ENCODE measurements around the gene GHRHR.

The GHRHR gene

DNA sequence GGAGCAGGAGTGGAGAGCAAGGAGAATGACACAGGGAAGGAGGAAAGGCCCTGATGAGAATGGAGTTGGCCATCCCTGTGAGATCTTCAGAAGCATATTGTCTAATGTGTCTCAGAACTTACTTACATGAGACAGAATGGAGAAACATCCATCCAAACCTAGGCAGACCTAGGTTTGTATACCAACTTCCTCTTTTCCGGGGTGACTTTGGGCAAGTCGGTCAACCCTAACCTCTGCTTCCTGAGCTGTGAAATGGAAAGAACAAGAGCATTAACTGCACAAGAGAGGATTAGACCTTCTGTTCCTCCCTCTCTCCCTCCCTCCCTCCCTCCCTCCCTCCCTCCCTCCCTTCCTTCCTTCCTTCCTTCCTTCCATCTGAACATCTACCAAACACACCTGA, 4.5 kb downstream of the GHRHR start:
- DNase-seq (ENCODE audit: low read depth in 1 of 2, low spot score in 1 of 2) = no peak

DNA sequence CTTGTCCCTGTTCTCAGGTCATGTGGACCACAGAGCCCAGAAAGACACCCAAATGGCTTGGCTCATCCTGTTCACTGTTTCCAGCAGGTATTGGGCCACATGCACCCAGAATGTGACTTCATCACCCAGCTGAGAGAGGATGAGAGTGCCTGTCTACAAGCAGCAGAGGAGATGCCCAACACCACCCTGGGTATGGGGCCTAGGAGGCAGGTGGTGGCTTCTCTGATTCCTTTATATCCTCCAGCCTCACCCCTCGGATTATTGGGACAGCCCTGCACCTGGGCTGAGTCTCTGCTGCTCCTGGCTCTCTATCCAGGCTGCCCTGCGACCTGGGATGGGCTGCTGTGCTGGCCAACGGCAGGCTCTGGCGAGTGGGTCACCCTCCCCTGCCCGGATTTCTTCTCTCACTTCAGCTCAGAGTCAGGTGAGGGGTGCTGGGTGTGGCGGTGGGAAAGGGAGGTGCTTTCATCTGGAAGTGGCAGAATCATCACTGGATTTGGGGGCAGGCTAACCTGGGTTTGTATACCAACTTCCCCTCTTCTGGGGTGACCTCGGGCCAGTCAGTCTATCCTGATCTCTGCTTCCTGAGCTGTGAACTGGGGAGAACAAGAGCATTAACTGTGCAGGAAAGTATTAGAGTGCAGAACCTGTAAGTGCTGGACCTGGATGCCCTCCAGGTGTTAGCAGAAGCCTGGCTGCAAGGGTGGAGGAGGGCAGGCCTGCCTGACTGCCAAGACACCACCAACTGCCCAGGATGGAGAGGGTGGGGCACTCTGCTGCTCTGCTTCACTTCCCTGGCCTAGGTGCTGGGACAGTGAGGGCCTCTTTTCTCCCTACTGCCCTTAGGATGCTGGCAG, 5.2 kb downstream of the GHRHR start:
- DNase-seq (ENCODE audit: low read depth in 1 of 2, low spot score in 1 of 2) = no peak

DNA sequence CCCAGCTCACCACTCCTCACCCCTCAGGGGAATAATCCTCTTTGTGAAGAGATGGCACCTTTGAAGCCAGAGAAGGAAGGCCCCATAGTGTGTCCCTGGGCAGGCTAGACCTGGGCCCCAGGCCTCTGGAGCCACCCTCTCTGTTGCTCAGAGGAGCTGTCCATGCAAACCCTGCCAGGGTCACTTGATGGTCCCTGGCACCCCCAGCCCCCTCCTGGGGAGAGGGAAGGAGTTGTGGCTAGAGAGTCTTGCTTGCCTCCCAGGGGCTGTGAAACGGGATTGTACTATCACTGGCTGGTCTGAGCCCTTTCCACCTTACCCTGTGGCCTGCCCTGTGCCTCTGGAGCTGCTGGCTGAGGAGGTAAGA, 5.8 kb downstream of the GHRHR start:
- DNase-seq (ENCODE audit: low read depth in 1 of 2, low spot score in 1 of 2) = no peak

DNA sequence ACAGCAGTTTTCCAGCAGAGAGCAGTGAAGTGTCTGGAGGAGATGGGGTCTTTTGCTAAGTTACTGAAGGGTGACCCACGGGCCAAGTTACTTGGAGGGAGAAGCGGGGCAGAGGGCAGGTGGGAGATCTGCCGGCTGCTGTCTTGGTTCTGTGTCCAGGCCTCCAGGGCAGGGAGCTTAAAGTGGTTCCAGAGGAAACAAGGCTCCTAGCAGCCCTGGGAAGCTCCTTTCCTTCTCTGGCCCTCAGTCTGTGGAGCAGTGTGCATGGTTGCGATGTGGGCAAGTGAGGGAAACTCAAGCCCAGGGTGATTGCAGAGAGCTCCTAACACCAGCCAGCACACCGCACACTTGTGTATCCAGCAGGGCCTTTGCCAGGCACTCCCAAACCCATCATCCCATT, 6.3 kb downstream of the GHRHR start:
- DNase-seq (ENCODE audit: low read depth in 1 of 2, low spot score in 1 of 2) = no peak

DNA sequence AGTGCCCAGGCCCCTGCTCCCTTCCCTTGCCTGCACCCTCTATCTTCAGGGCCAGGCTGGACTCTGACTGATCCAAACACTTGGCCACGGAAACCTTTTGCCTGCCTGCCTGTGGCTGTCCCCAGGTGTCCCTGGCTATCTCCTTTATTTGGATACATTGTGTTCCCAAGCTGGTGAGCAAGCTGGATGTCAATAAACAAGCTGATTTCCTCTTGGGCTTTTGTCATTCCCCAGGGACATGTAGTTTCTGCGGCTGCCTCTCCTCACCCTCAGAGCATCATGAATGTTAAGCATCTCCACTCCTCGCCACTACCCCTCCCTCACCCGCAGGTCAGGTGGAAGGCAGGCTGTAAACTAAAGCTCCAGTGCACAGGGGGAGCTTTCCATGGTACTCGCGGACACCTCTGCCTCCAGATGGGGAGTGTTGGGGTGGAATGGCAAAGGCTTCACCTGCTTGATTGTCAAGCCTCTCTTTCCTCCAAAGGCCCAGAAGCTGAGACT, 6.9 kb downstream of the GHRHR start:
- no peak for DNase-seq (ENCODE audit: low read depth in 1 of 2, low spot score in 1 of 2)

DNA sequence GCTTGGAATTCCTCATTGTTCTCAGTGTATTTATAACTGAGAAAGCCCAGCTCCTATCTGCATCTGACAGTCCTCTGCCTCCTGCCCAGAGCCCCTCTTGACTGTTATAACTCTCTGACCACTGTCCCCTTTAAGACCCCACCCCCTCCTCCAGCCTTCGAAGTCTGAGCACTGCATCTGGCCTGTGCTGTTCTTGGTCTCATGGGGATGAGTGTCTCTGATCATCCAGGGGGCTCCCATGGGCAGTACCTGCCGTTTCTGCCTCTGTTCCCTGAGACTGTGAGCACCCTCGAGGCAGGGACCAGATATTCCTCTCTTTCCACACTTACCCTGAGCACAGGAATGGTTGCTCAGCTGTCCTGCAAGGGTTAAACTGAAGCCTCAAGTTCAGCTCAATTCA, 7.7 kb downstream of the GHRHR start:
- DNase-seq (ENCODE audit: low read depth in 1 of 2, low spot score in 1 of 2) = no peak

DNA sequence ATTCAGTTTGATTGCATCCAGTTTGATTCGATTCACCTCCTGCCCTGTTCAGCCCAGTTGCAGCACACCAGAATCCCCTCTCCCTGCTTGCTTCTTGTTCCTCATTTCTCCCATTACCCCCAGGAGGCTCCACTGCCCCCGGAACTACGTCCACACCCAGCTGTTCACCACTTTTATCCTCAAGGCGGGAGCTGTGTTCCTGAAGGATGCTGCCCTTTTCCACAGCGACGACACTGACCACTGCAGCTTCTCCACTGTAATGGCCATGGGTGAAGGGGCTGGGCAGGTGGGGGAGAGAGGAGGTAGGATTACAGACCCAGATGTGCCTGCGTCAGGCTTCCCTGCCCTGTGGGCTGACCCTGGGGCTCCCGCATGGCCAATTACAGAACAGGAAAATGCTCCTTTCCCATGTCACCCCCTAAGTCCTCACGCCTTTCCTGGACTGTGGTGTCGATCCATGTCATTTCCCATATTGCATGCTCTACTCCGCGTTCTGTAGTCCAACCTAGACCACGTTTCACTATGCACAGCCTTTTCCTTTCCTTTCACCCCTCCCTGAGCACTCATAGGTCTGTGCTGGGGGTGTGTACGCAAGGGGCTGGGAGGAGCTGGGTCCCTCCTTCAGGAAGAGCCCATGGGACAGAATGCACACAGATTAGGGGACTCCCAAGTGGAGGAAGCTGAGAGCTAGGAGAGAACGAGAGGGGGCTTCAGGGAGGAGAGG, 8.2 kb downstream of the GHRHR start:
- DNase-seq (ENCODE audit: low read depth in 1 of 2, low spot score in 1 of 2) = no peak

DNA sequence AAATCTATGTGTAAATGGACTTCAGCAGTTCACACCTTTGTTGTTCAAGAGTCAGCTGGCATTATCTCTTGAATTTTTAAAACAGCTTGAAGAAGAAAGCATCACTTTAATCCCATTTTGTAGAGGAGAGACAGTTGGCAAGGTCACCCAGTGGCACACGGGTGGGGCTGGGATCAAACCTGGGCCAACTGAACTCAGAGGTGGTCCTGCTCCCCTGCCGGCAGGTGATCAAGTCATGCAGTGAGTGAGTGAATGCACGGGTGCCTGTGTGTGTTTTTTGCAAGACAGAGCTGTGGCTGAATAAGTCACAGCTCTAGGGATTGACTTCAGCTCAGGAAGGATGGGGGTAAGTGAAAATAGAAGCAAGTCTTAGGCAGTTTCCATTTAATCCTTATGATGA, 9.5 kb downstream of the GHRHR start:
- DNase-seq (ENCODE audit: low read depth in 1 of 2, low spot score in 1 of 2) = no peak

DNA sequence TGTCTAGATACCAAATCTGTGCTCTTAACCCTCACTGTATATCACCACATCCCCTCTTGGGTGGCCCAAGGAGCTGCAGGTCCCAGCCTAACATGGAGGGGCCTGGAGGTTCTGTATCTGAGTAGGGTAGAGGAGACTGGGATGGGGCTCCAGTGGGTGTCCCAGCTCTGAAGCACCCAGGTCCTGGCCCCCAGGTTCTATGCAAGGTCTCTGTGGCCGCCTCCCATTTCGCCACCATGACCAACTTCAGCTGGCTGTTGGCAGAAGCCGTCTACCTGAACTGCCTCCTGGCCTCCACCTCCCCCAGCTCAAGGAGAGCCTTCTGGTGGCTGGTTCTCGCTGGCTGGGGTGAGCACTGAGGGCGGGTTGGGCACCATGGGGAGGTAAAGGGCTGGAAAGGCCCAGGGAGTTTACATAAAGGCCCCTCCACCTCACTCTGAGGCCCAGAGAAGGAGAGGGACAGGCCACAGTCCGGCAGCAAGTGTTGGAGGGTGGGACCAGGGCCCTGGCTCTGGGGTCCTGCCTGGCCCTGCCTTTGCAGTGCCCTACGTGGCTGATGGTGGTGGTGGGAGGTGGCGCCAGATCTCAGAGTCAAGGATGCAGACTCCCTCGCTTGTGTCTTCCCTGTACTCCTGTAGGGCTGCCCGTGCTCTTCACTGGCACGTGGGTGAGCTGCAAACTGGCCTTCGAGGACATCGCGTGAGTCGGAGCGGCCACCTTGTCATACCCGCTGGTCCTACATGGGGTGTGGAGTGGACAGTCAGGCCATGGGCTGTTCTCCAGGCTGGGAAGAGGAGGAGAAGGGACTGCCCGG, 10.2 kb downstream of the GHRHR start:
- DNase-seq (ENCODE audit: low read depth in 1 of 2, low spot score in 1 of 2) = no peak

DNA sequence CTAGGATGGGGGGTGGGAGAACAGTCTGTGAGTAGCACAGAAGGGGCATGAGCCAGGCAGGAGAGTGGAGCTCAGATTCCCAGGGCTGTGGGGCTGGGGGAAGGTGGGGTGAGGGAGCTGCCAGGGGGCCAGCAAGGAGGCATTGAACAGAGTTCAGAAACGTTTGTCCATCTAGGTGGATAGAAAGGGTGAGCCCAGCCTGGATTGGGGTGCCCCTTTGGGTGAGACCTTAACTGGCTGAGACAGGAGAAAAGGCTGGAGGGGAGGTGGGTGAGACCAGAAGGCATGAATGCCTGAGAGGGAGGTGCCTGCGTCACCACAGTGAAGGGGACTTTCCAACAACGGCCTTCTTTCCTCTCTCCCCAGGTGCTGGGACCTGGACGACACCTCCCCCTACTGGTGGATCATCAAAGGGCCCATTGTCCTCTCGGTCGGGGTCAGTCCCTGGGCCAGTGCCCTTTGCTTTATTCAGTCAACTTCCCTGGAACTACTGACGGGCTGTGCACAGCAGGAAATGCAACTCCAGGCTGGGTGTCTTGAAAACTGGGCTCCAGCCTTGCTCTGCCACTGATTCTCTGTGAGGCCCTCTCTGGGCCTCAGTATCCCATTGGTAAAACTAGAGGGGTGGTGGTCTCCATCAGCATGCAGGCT, 11.0 kb downstream of the GHRHR start:
- DNase-seq (ENCODE audit: low read depth in 1 of 2, low spot score in 1 of 2) = no peak

DNA sequence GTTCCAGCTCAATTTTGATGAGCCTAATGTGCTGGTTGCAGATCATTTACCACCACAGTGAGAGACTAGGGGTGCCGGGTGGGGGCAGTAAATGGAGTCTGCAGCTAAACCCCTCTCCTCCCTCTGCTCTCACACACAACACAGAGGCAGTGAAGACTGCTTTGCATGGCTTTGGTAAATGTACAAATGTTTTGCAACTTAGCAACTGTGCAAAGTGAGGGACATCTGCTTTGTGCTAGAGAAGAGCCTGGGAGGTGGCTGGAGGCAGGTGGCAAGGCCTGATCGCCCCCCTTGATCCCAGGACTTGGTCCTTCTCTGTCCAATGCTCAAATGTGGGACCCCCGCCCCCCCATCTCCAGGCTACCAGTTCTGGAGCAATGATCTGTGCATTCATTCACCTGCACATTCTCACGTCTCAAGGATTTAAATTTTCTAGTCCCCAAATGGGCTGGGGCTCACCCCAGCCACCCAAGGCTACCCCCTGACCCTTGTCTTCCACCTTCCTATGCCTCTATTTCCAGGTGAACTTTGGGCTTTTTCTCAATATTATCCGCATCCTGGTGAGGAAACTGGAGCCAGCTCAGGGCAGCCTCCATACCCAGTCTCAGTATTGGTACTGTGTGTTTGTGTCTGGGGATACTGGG, 11.6 kb downstream of the GHRHR start:
- no peak for DNase-seq (ENCODE audit: low read depth in 1 of 2, low spot score in 1 of 2)

DNA sequence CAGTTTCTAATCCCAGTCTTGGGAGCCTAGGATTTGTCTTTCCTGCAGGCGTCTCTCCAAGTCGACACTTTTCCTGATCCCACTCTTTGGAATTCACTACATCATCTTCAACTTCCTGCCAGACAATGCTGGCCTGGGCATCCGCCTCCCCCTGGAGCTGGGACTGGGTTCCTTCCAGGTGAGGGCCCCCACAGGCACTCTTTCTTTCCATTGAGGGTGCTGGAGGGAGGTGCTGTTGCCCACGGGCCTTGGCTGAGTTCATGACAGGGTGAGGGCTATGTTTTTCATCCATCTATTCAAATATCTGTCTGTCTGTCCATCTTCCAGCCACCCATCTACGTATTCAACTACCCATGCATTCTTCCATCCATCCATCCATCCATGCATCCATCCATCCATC, 12.6 kb downstream of the GHRHR start:
- DNase-seq (ENCODE audit: low read depth in 1 of 2, low spot score in 1 of 2) = no peak

DNA sequence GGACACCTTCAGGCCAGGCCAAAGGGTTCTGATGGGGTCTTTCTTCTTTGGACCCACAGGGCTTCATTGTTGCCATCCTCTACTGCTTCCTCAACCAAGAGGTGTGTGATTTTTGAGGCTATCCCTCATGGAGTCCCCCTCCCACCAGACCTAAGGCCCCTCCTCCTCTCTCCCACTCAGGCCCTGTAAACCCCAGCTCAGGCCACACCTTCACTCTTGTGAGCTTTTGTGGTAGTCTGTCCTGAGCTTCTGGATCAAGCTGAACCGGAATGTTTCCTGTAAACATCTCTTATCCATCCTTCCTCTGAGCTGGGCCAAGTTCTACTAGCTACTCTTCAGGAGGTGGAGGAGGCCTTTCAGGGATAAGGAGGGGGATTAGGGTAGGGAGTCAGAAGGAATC, 13.5 kb downstream of the GHRHR start:
- no peak for DNase-seq (ENCODE audit: low read depth in 1 of 2, low spot score in 1 of 2)

DNA sequence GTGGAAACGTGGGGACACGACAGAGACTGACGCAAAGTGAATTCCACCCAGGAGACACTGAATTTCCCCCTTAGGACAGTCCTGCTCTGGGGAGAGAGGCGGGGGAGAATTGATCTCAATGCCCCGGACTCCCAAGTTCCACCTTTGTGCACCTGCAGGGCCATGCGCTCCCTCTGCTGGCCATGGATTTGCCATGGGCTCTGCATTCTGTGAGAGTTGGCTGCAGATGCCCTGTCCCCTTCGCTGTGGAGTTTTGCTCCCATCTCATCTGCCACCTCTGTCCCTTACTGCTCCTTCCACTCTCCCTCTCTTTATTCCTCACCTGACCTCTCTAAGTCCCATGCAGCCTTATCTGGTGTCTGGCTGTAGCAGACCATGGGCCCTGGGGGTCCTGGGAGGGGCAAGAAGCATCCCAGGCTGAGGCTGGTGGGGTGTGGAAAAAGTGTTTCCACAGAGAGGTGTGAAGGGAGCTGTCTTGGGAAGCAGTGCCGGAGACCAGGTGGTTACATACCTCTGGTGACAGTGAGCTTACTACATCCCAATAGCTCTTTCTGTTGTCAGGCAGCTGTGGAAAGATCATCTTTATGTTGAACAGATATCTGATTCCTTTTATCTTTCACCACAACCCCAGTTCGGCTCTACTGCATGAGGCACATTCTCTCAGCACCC, 14.3 kb downstream of the GHRHR start:
- no peak for DNase-seq (ENCODE audit: low read depth in 1 of 2, low spot score in 1 of 2)

DNA sequence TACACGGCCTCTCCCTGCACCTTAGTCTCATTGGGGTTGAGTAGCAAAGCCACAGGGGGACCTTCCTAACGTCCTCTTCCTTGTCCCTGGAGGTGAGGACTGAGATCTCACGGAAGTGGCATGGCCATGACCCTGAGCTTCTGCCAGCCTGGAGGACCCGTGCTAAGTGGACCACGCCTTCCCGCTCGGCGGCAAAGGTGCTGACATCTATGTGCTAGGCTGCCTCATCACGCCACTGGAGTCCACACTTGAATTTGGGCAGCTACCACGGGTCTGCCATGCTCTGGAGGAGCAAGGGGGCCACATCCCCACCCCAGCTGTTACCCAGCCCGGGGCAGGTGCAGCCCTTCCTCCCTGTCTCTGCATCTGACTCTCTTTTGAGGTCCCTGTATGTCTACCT, 15.3 kb downstream of the GHRHR start:
- DNase-seq (ENCODE audit: low read depth in 1 of 2, low spot score in 1 of 2) = no peak

DNA sequence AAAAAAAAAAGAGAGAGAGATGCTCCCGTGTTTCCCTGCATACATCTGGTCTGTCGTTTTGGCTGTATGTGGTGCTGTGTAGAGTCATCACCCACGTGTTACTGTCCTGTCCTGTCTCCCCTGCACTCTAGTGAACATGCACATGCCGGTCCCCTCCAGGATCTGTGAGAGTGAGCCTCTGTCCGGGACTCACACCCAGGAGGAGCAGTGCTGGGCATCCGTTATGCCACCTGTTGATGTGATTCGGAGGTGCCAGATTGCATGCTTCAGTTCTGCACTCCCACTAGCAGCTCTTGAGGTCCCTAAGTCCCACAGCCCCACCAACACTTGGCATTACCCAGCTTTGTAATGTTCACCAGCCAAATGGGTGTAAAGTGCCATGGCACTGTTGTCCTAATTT, 16.4 kb downstream of the GHRHR start:
- DNase-seq (ENCODE audit: low read depth in 1 of 2, low spot score in 1 of 2) = no peak

DNA sequence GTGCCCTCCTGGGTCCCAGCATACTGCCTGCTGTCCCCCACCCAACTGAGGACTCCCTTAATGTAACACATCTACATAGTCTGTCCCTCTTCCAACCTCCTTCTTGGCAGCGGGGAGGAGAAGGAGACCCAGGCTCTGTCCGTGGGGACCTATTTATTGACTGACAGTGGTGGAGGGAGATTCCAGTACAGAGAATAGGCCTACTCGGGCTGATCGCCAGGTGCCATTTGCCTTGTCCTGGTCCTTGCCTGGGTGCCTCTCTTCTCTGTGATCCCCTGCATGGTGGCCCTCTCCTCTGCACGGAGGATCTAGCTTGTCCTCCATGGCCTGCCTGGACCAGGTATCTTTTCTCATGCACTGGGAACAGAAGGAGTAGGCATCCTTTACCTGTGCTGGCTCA, 17.0 kb downstream of the GHRHR start:
- DNase-seq (ENCODE audit: low read depth in 1 of 2, low spot score in 1 of 2) = no peak

DNA sequence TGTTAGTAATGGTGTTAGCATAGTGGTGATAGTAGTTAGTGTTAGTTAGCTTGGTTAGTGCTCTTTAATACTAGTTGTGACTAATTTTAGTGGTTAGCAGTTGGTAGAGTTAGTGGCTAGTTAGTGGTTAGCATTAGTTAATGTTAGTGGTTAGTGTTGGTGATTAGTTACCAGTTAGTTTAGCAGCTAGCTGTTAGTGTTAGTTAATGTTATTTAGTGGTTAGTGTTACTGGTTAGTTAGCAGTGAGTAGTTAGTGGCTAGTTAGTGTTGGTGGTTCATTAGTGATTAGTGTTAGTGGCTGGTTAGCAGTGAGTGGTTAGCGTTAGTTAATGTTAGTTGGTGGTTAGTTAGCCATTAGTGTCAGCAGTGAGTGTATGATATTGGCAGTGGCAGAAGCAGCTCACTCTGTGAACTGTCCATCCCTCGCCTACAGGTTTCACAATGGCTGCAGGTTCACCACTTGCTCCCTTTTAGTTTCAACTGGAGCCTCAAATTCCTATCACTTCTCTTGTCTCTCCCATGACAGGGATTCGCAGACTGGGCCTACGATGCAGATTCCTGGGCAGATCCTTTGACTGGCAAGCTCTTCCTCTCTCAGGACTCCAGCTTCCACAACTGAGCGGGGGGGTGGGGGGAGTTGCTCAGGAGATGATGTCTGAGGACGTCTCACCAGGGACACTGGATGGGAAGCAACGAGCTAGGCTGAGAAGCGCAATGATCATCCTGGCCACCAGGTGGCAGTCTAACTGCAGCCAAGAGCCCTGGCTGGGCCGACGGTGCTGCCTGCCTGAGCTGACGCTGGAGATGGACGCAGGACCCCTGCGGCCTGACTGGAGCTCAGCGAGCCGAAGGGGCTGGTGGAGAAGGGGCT, 19.5 kb downstream of the GHRHR start:
- peak; percentile 39 to 63 for DNase-seq (ENCODE audit: low read depth in 1 of 2, low spot score in 1 of 2)

DNA sequence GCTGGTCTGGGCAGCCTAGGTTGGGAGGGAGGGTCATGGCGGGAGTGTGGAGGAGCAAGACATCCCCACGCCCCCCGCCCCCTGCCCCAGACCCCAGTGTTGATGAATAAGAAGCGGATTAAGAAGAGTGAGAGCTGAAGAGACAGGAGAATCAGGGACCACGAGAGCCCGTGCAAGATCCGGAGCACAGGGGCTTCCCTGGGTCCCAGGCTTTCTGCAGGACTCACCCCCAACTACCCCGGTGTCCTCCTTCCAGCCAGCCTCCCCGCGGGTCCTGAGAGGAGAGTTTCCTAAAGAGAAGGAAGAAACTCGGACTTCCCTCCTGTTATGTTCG, 20.1 kb downstream of the GHRHR start:
- no peak for DNase-seq (ENCODE audit: low read depth in 1 of 2, low spot score in 1 of 2)
